ENCODE results near the gene FLT3.

GRCh38 chr13:28089065-28089464 lies 11.3 kb downstream of the FLT3 start:
- TF ChIP-seq CTCF (IDR thresholded peaks at IDR 0.05; ENCODE audit: poor library complexity): no peak
- no peak for TF ChIP-seq EZH2 (IDR thresholded peaks at IDR 0.05; ENCODE audit: borderline replicate concordance)

Data from hepatocyte (in vitro differentiated cells).